AG04450 (cell line): ENCODE measurements around the gene GEMIN7. TPM values are rescaled to one million over a fixed set of nuclear protein-coding genes. Genes with fewer than 3 reads are reported as not detected.

Experiments used
- CTCF ChIA-PET: fragments of 300-600, 350-600 bp; formaldehyde crosslinking; extraction: SDS; loops from one replicate; lab custom pipeline; 2022; ENCODE audit warnings: antibody characterized with exemption, inconsistent platforms; lab: Charles Lee
- POLR2A ChIA-PET: fragments of 350-600 bp; formaldehyde crosslinking; extraction: SDS; loops from one replicate; lab custom pipeline; 2021; ENCODE audit warnings: antibody characterized with exemption, inconsistent platforms; lab: Yijun Ruan, JAX
- DNase-seq: peaks from one replicate; pipeline ENCODE4 v3.0.0-alpha.2; 2011; ENCODE audit warnings: low read depth, low spot score
- H3K27ac ChIP-seq: one replicate; pipeline ENCODE4 v1.5.1; 2012; ENCODE audit warnings: low read depth, low read length, control low read depth
- H3K27me3 ChIP-seq: one replicate; pipeline ENCODE4 v1.6.0; 2012; ENCODE audit warnings: low read length; ENCODE audit not compliant: control insufficient read depth, insufficient read depth
- H3K4me3 ChIP-seq: 2 replicates; pipeline ENCODE4 v1.5.1; 2011; ENCODE audit warnings: mild to moderate bottlenecking, low read depth, low read length, control low read depth
- H3K9me3 ChIP-seq: 2 replicates; pipeline ENCODE4 v1.5.1; 2012; ENCODE audit warnings: low read length; ENCODE audit not compliant: control insufficient read depth, insufficient read depth
- polyA plus RNA-seq: library from polyadenylated mRNA; depleted of rRNA; stranded (reverse); fragments of >200 nt; gene quantifications from 2 replicates; pipeline ENCODE4 v1.2.3, GENCODE V29; 2011
- TF ChIP-seq, protein P1 (sequence below): IDR thresholded peaks from 2 replicates; pipeline ENCODE4 v1.5.1; 2011; ENCODE audit warnings: low read depth, low read length, control low read depth, inconsistent platforms

Gene GEMIN7
- polyA plus RNA-seq, 1 experiment = 20.6 TPM

- Histone ChIP-seq H3K27ac (no peak overlapping the region), H3K4me3 (no peak overlapping the region), H3K27me3 (no peaks in the 10 kb centered on the region), H3K9me3 (no peaks in the 10 kb centered on the region; the same call in 1 of the 2 replicates)
- ChIA-PET POLR2A (no interaction called here), CTCF (interaction anchor here (0.7 to 2.4 kb wide), 2 partner anchors 22 to 61 kb away, joined by 5 to 14 read pairs; no protein-coding TSS in a partner anchor)
- DNase-seq = no peak
- TF ChIP-seq, protein P1, sequence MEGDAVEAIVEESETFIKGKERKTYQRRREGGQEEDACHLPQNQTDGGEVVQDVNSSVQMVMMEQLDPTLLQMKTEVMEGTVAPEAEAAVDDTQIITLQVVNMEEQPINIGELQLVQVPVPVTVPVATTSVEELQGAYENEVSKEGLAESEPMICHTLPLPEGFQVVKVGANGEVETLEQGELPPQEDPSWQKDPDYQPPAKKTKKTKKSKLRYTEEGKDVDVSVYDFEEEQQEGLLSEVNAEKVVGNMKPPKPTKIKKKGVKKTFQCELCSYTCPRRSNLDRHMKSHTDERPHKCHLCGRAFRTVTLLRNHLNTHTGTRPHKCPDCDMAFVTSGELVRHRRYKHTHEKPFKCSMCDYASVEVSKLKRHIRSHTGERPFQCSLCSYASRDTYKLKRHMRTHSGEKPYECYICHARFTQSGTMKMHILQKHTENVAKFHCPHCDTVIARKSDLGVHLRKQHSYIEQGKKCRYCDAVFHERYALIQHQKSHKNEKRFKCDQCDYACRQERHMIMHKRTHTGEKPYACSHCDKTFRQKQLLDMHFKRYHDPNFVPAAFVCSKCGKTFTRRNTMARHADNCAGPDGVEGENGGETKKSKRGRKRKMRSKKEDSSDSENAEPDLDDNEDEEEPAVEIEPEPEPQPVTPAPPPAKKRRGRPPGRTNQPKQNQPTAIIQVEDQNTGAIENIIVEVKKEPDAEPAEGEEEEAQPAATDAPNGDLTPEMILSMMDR = no peak
Observed at GRCh38 chr19:45037393-45038169, 41.5 kb upstream of the GEMIN7 start.

- DNase-seq = peak; percentile 71
- ChIA-PET CTCF (interaction anchor here (1.3 to 2.4 kb wide), 2 partner anchors 10 to 20 kb away, joined by 3 to 14 read pairs; no protein-coding TSS in a partner anchor), POLR2A (interaction anchor here (0.7 to 1.9 kb wide), 14 partner anchors 8 to 216 kb away, joined by 3 to 14 read pairs (median 4); partner anchors contain the start of genes GEMIN7 and RELB)
- no peaks in the 10 kb centered on the region; the same call in 1 of the 2 replicates for H3K9me3 ChIP-seq
- TF ChIP-seq, protein P1 = no peak
- peak within 1 kb of the TSS; percentile 95 for H3K4me3 ChIP-seq
- peak within 1 kb of the TSS; percentile 96 for H3K27ac ChIP-seq
- H3K27me3 ChIP-seq = no peaks in the 10 kb centered on the region
Observed at GRCh38 chr19:45038931-45039893, 39.8 kb upstream of the GEMIN7 start, which contains the start of gene CLASRP. TSS of gene CLASRP (plus strand) at chr19:45039045. CDS start at chr19:45040213, 1,168 bp downstream.

DNA sequence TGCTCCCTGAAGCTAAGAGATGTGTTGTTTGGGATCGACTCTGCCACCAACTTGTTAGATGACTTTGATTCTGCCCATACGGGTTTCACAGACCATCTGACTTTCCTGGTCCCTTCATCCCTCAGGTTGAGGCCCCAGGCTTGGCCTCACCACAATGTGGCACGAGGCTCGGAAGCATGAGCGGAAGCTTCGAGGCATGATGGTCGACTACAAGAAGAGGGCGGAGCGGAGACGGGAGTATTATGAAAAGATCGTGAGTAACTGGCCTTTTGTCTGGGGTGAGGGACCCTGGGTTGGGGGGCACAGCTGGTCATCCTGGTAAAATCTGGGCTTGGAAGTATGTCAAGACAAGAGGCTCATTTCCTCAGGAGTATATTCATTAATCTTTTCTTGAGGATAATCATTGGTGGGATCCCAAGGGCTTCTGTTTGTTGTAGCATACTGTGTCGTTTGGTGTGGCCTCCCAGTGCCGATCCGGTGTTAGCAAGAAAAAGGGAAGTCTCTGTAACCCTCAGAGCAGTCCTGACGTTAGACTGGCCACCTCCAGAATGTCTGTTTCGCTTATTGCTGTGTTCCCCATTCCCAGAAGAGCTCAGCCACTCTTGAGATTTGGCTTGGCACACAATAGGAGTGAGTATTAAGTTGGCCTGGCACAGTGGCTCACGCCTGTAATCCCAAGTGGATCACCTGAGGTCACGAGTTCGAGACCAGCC lies 38.8 kb upstream of the GEMIN7 start:
- H3K9me3 ChIP-seq = no peaks in the 10 kb centered on the region; the same call in 1 of the 2 replicates
- POLR2A ChIA-PET = interaction anchor here (1.2 to 1.9 kb wide), 3 partner anchors 19 to 38 kb away, joined by 3 to 12 read pairs (median 5); partner anchors contain the start of gene RELB
- no peak overlapping the region for H3K27ac ChIP-seq
- TF ChIP-seq, protein P1 = no peak
- no peaks in the 10 kb centered on the region for H3K27me3 ChIP-seq
- CTCF ChIA-PET = interaction anchor here (1.8 to 2.4 kb wide), 2 partner anchors 19 kb away, joined by 7 to 14 read pairs; no protein-coding TSS in a partner anchor
- H3K4me3 ChIP-seq = peak overlapping the region; percentile 95
- DNase-seq = no peak

DNA sequence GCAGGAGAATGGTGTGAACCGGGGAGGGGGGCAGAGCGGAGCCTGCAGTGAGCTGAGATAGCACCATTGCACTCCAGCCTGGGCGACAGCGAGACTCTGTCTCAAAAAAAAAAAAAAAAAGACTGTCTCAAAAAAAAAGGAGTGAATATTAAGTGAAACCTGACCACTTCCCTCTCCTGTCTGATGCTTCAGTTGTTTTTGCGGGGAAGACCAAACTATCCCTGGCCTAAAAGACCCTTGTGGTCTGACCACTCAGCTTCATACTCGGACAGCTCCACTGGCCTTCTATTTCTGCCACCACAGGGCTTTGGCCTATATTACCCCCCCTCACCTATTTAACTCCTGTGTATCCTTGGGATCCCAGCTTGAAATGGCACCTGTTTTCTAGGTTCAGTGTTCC lies 37.9 kb upstream of the GEMIN7 start:
- CTCF ChIA-PET = interaction anchor here (1.8 kb wide), 1 partner anchor 19 kb away, joined by 7 read pairs; no protein-coding TSS in a partner anchor
- Histone ChIP-seq H3K27me3 (no peaks in the 10 kb centered on the region), H3K4me3 (no peak overlapping the region), H3K27ac (no peak overlapping the region), H3K9me3 (no peaks in the 10 kb centered on the region; the same call in 1 of the 2 replicates)
- TF ChIP-seq, protein P1 = no peak
- DNase-seq = no peak
- POLR2A ChIA-PET = interaction anchor here (0.5 kb wide), 1 partner anchor 24 kb away, joined by 5 read pairs; no protein-coding TSS in a partner anchor
